NB4 (cell line): ENCODE results near the gene PPARA.

Source experiments
- CTCF ChIP-seq: IDR thresholded peaks from one replicate; pipeline ENCODE4 v1.5.1; 2012; ENCODE audit warnings: low read depth, low read length
- POLR2A ChIP-seq: IDR thresholded peaks from 2 replicates; pipeline ENCODE4 v1.6.1; 2011; ENCODE audit warnings: mild to moderate bottlenecking; ENCODE audit not compliant: insufficient read length; ENCODE audit errors: extremely low read depth

GRCh38 chr22:46178755-46179505 is 28.6 kb downstream of the PPARA start:
- TF ChIP-seq CTCF (no peak), POLR2A (no peak)
